ENCODE results near the gene PHF24.
"Not testable (repeated sequence)": the region's sequence is repeated elsewhere in the genome, so short reads cannot be mapped to it uniquely, and the experiment has no call there.

Gene PHF24

GRCh38 chr9:35001803-35002502, 43.9 kb downstream of the PHF24 start:
- Histone ChIP-seq H3K36me3 (peaks cover 11% of the 10 kb centered on the region), H3K27me3 (ENCODE audit: insufficient read depth, low read depth, severe bottlenecking) (no peaks in the 10 kb centered on the region), H3K9me3 (ENCODE audit: severe bottlenecking) (no peaks in the 10 kb centered on the region), H3K27ac (no peak overlapping the region), H3K4me3 (ENCODE audit: low read depth, low read length) (no peak overlapping the region)
- DNase-seq = no peak
- TF ChIP-seq CTCF (IDR thresholded peaks at IDR 0.05; ENCODE audit: low read depth, low read length) = no peak

DNA sequence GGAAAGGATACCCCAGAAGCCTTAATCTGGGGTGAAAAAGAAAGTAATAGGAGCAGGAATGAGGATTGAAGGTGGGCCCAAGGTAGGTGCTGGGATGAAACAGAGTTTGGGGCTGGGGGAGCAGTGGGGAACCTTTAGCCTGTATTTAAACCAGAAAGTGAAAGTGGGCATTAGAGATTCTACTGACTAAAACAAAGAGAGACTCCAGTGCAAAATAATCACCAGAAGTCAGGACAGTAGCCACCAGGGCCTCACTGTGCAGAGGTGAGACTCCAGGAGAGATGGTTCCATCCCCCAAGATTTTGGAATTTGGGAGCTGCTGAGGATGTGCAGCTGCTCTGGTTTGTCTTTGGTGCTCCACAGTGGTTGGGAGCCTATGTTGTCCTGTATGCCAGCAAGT, 44.5 kb downstream of the PHF24 start:
- no peak for DNase-seq
- H3K27ac ChIP-seq = no peak overlapping the region
- H3K4me3 ChIP-seq (ENCODE audit: low read depth, low read length) = no peak overlapping the region
- no peaks in the 10 kb centered on the region for H3K9me3 ChIP-seq (ENCODE audit: severe bottlenecking)
- H3K27me3 ChIP-seq (ENCODE audit: insufficient read depth, low read depth, severe bottlenecking) = no peaks in the 10 kb centered on the region
- TF ChIP-seq CTCF (IDR thresholded peaks at IDR 0.05; ENCODE audit: low read depth, low read length) = no peak
- peaks cover 4% of the 10 kb centered on the region for H3K36me3 ChIP-seq

- H3K27ac ChIP-seq; DNase-seq; H3K9me3 ChIP-seq (ENCODE audit: severe bottlenecking); H3K36me3 ChIP-seq; H3K27me3 ChIP-seq (ENCODE audit: insufficient read depth, low read depth, severe bottlenecking); H3K4me3 ChIP-seq (ENCODE audit: low read depth, low read length): not testable (repeated sequence)
Observed at GRCh38 chr9:35004299-35004698, 46.2 kb downstream of the PHF24 start.

DNA sequence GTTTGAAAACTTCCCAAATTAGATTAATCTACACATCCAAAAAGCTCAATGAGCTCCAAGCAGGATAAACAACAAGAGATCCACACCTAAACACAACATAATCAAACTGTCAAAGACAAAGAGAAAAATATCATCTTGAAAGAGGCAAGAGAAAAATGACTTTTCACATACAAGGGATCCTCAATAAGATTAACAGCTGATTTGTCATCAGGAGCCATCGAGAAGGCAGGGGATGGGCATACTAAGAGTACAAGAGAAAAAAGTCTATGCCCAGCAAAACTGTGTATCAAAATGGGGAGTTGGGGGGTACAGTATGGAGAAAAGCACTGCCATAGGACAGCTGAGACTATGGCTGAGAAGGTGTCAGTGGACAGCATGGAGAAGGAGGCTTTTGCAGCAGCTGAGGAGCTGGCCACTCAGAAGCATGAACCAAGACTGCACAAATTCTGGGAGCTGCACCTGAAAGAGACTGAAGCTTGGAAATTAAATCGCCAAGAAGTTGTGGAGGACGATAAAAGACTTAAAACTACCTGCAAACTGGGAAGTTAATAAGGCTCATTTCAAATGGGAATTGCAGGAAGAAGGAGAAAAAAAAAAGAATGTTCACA, 52.4 kb downstream of the PHF24 start:
- no peak for DNase-seq
- H3K27me3 ChIP-seq (ENCODE audit: insufficient read depth, low read depth, severe bottlenecking) = no peaks in the 10 kb centered on the region
- no peak for TF ChIP-seq CTCF (IDR thresholded peaks at IDR 0.05; ENCODE audit: low read depth, low read length)
- no peaks in the 10 kb centered on the region for H3K36me3 ChIP-seq
- H3K9me3 ChIP-seq (ENCODE audit: severe bottlenecking) = peaks cover 8% of the 10 kb centered on the region
- H3K4me3 ChIP-seq (ENCODE audit: low read depth, low read length) = no peak overlapping the region
- H3K27ac ChIP-seq = no peak overlapping the region

GRCh38 chr9:35014517-35014916, 56.4 kb downstream of the PHF24 start:
- Histone ChIP-seq H3K9me3 (ENCODE audit: severe bottlenecking) (peaks cover 13% of the 10 kb centered on the region), H3K36me3 (no peaks in the 10 kb centered on the region), H3K27ac (no peak overlapping the region), H3K27me3 (ENCODE audit: insufficient read depth, low read depth, severe bottlenecking) (no peaks in the 10 kb centered on the region), H3K4me3 (ENCODE audit: low read depth, low read length) (no peak overlapping the region)
- DNase-seq = no peak
- no peak for TF ChIP-seq CTCF (IDR thresholded peaks at IDR 0.05; ENCODE audit: low read depth, low read length)

DNA sequence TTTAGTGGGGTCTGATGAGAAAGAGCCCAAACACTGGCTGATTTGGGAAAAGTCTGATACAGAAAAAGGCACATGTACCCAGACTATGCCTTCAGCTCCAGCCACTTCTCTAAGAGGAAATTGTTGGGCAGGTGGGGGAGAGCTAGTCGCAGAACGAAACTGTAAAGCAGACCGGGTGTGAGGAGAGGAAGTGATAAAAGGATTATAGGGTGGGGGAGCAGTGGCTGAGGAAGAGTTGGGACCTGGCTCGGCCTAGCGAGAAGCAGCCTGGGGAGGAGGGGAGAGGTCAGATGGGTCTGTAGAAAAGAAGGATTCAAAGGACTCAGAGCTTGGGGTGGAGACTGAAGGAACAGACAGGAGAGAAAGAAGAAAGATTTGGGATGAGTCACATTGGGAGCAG, 65.4 kb downstream of the PHF24 start:
- peak; percentile 81 for DNase-seq

DNA sequence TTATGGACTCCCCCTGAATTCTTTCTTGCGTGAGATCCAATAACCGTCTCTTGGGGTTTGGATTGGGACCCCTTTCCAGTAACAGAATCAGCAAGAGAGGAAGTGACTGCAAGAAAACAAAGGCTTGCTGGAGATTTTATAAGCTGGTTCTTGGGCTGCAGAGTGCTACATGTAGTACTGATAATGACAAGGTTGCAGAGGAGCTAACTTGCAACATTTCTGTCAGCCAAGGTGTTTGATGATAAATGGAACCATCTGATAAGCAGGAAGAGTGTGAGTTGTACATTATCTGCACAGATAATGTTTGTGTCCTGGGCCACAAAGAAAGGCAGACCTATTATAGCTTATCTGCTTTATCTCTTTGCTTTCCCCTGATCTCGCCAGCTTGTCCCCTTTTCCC, 68.6 kb downstream of the PHF24 start:
- Histone ChIP-seq H3K27ac (no peak overlapping the region), H3K27me3 (ENCODE audit: insufficient read depth, low read depth, severe bottlenecking) (no peaks in the 10 kb centered on the region)

More for the DNA sequence above, 65.4 kb downstream of the PHF24 start:
- H3K27ac ChIP-seq = peak overlapping the region; percentile 49
- not testable (repeated sequence) for H3K36me3 ChIP-seq; H3K9me3 ChIP-seq (ENCODE audit: severe bottlenecking); H3K27me3 ChIP-seq (ENCODE audit: insufficient read depth, low read depth, severe bottlenecking); H3K4me3 ChIP-seq (ENCODE audit: low read depth, low read length)

More for the DNA sequence above, 68.6 kb downstream of the PHF24 start:
- DNase-seq = no peak
- Histone ChIP-seq H3K4me3 (ENCODE audit: low read depth, low read length) (no peak overlapping the region), H3K9me3 (ENCODE audit: severe bottlenecking) (no peaks in the 10 kb centered on the region), H3K36me3 (no peaks in the 10 kb centered on the region; the same call in 1 of the 2 replicates)
- no peak for TF ChIP-seq CTCF (IDR thresholded peaks at IDR 0.05; ENCODE audit: low read depth, low read length)
